ENCODE measurements around the gene PBRM1.

Gene PBRM1

DNA sequence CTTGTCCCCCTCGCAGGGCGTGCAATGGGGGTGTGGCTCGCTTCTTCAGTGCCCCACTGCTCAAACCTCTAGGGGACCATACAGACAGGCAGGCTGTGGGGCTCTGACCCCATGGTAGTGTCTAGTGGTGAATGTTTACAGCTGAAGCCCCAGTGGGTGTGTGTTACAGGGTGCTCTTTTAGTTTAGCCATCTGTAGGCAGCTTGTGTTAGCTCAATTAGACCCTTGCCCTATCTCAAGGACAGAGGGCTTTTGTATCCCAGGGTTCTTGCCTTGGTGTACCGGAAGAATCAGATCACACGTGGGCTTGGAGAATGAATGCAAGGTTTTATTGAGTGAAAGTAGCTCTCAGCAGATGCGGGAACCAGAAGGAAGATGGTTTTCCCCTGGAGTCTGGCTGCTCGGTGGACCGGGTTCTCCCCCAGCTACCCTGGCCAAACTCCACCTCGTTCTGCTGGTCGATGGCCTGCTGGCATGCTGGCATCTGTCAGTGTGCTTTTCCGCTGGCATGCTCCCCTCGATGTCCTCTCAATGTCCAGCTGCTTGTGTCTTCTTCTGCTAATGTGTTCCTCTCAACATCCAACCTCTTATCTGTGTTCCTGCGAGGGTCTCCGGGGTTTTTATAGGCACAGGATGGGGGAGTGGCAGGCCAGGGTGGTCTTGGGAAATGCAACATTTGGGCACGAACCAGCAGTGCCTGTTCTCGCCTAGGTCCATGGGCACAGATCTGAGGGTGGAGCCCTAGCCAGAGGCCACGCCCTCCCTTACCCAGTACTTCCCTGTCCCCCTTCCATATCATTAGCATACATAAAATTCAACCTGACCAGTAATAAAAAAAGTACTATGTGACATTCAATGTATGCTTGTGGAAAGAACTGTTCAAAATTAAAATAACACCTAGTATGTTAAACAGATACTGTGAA is 26.8 kb upstream of the PBRM1 start:
- Mint-ChIP-seq H3K4me3 (no peak overlapping the region), H3K4me1 (peaks cover 8% of the 10 kb centered on the region), H3K27me3 (no peaks in the 10 kb centered on the region), H3K27ac (peak overlapping the region in 1 of 2 donors; percentile 15), H3K9me3 (no peaks in the 10 kb centered on the region)
- DNase-seq (no peak), ATAC-seq (no peak)

DNA sequence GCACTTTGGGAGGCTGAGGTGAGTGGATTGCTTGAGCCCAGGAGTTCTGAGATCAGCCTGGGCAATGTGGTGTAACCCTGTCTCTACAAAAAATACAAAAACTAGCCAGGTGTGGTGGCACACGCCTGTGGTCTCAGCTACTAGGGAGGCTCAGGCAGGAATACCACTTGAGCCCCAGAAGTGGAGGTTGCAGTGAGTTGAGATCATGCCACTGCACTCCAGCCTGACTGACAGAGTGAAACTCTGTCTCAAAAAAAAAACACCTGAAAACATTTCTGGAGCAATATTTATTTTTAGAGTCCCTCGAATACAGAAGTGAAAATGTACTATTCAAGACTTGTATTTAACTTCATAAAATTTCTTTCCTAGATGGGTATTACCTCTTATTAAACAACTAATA is 24.8 kb upstream of the PBRM1 start:
- no peak for ATAC-seq
- Mint-ChIP-seq H3K4me3 (no peak overlapping the region), H3K9me3 (no peaks in the 10 kb centered on the region), H3K27me3 (no peaks in the 10 kb centered on the region), H3K27ac (no peak overlapping the region), H3K4me1 (peaks cover 14% of the 10 kb centered on the region)
- DNase-seq: no peak

DNA sequence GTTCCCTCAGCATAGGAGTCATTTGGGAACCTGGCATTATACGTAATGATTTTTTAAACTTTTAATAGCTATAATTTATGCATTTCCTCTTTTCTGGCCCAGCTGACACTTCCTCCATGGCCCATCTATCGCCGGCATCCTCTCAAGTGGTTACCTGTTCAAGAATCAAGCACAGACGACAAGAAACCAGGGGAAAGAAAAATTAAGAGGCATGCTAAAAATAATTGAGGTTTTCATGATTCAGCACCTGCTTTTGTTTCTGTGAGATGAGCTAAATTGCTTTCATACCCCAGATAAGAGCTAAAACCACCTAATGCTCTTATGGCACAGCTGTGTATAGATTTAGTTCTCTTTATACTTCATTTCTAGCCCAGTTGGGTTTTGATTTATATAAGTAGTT is 21.9 kb upstream of the PBRM1 start:
- DNase-seq (no peak), ATAC-seq (no peak)
- no peaks in the 10 kb centered on the region for H3K9me3 Mint-ChIP-seq
- H3K4me3 Mint-ChIP-seq: peak overlapping the region; percentile 67 to 83
- no peaks in the 10 kb centered on the region for H3K27me3 Mint-ChIP-seq
- peak overlapping the region; percentile 28 to 48 for H3K27ac Mint-ChIP-seq
- peaks cover 32% of the 10 kb centered on the region for H3K4me1 Mint-ChIP-seq

DNA sequence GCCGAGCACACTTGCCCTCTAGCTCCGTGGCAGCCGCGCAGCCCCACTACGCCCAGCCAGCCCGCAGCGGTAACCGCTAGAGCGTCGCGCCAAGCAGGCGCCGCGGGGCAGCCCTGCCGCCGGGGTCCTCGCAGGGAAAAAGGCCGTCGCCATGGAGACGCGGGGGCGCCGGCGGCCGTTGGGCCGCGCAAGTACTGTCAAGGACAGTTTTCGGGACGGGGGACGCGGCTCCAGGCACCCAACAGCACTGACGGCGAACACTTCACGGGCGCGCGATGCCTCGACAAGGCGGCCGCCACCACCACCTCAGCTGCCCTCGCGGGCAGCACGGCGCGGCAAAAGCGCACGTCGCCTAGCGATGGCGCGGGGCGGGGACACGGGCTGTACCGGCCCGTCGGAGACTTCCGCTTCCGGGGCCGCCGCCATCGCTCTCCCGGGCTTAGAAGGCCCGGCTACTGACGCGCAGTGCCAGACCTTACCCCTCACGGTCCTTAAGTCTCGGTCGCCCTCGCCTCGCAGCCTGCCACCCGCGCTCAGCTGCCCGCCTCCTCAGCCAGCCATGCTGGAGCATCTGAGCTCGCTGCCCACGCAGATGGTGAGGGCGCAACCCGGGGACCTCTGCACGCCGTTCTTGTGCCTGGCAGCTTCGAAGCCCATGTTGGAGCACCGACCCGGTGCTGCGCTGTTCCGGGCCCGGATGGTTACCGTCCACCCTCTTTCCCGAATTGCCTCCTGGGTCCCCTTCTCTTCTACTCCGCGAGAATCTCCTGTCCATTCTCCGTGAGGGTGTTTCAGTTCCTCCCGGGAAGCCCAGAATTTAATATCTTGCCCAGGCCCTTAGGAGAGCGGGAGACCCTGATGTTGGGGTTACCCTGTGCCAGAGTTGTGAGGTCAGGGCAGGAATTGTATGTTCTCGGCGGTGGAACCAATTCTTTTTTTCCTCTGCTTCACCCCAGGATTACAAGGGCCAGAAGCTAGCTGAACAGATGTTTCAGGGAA is 20.3 kb upstream of the PBRM1 start, which contains the start of the genes GLT8D1 and SPCS1:
TSS of gene GLT8D1 (minus strand) at position 104 of the 999 bp plus-strand sequence. CDS start 5,331 bp downstream, outside the sequence.
TSS of gene SPCS1 (plus strand) at position 419 of the 999 bp plus-strand sequence. CDS start at position 560, 141 bp downstream.
- DNase-seq: peak; percentile 87 to 89
- peak within 1 kb of the TSS; percentile 94 to 97 for H3K27ac Mint-ChIP-seq
- peak; percentile 96 for ATAC-seq
- H3K9me3 Mint-ChIP-seq: no peaks in the 10 kb centered on the region
- H3K4me3 Mint-ChIP-seq: peak within 1 kb of the TSS; percentile 97 to 98
- no peaks in the 10 kb centered on the region for H3K27me3 Mint-ChIP-seq
- peaks cover 32% of the 10 kb centered on the region for H3K4me1 Mint-ChIP-seq

DNA sequence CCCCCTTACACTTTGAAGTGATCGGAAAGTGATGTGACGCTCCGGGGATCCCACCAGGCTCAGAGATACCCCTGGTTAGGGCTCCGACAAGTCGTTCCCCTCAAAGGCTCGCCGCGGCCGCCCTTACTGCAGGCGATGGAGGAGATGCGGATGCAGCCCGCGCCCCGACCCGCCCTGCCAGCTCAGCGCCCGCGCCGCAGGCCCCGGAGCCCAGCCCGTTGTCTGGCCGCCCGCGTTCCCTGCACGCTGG is 19.6 kb upstream of the PBRM1 start:
- H3K4me1 Mint-ChIP-seq: peaks cover 32% of the 10 kb centered on the region
- peak; percentile 73 for ATAC-seq

DNA sequence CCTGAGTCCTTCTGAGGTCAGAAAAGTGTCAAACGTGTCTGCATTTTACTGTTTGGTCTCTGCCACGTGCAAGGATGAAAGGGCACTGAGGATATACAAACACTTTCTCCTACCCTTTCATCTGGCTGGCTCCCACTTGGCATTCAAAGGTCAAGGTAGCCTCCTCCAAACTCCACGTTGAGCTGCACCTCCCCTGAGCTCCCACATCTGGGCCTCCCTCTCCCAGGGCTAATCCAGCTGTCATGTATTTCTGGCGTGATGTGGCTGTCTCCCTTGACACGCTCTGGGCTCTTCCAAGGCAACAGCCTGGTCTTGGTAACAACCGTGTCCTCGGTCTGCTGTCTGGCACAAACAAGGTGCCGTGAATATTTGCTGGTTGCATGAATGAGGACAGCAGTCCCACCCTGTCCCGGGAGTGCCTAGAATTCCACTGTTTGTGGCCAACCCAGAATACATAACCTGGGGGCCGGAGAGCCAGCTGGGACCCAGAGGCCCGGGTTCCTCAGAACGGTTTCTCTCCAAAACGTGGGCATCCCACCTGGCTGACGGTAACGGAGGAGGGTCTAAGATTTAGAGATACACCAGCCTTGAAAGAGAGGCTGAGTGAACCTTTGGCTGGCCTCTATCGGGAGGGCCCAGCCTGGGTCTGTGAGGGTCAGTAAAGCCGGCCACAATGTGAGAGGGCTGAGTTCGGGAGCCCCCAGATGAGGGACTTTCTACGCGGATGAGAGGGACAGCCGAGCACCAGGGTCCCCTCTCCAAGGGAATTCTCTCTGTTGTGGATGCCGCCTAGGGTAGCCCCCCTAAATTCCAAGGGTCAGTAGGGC is 19.1 kb upstream of the PBRM1 start:
- Mint-ChIP-seq H3K27me3 (no peaks in the 10 kb centered on the region), H3K27ac (peak overlapping the region; percentile 90 to 97), H3K4me1 (peaks cover 32% of the 10 kb centered on the region), H3K4me3 (peak overlapping the region; percentile 97 to 98), H3K9me3 (no peaks in the 10 kb centered on the region)
- DNase-seq (peak in 1 of 2 donors; percentile 26), ATAC-seq (peak; percentile 2)

More for the DNA sequence above, 19.6 kb upstream of the PBRM1 start:
- no peak for DNase-seq
- peak overlapping the region; percentile 97 to 98 for H3K4me3 Mint-ChIP-seq
- H3K9me3 Mint-ChIP-seq: no peaks in the 10 kb centered on the region
- peak overlapping the region; percentile 90 to 97 for H3K27ac Mint-ChIP-seq
- H3K27me3 Mint-ChIP-seq: no peaks in the 10 kb centered on the region

DNA sequence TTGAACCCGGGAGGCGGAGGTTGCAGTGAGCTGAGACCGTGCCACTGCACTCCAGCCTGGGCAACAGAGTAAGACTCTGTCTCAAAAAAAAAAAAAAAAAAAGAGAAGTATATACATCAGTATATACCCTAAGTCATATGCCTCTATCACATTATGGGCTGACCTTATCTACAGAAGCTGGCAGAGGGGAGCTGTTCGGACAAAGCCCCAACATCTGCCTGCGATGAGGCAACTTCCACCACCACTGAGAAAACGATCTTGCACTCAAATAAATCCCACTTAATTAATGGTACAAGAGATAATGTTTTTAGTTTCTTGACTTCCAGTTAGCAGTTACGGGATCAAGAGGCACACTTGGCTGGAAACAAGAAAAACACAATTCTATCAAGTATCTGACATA is 17.6 kb upstream of the PBRM1 start:
- Mint-ChIP-seq H3K4me3 (peak overlapping the region; percentile 8 to 18), H3K27me3 (no peaks in the 10 kb centered on the region), H3K9me3 (no peaks in the 10 kb centered on the region), H3K27ac (peak overlapping the region in 1 of 2 donors; percentile 34), H3K4me1 (peaks cover 26% of the 10 kb centered on the region)
- ATAC-seq: no peak
- no peak for DNase-seq

DNA sequence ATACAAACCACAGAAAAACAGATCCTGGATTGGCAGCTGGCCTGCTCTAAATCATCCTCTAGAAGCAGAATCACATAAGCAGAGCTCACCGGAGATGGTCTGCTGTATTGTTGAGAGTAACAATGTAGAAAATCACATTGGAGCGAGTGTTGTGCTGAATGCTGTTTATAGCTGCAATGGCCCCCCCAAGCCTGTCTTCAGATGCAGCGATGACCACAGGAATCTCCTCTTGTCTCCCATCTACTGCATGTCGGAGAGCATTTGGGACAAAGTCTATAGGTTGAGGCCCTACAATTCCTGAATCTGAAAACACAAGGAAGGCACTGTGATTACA is 11.9 kb upstream of the PBRM1 start:
- H3K27ac Mint-ChIP-seq: peak overlapping the region in 1 of 2 donors; percentile 57
- H3K27me3 Mint-ChIP-seq: no peaks in the 10 kb centered on the region
- H3K4me3 Mint-ChIP-seq: no peak overlapping the region
- DNase-seq (no peak), ATAC-seq (no peak)
- no peaks in the 10 kb centered on the region for H3K9me3 Mint-ChIP-seq
- peaks cover 21% of the 10 kb centered on the region for H3K4me1 Mint-ChIP-seq

DNA sequence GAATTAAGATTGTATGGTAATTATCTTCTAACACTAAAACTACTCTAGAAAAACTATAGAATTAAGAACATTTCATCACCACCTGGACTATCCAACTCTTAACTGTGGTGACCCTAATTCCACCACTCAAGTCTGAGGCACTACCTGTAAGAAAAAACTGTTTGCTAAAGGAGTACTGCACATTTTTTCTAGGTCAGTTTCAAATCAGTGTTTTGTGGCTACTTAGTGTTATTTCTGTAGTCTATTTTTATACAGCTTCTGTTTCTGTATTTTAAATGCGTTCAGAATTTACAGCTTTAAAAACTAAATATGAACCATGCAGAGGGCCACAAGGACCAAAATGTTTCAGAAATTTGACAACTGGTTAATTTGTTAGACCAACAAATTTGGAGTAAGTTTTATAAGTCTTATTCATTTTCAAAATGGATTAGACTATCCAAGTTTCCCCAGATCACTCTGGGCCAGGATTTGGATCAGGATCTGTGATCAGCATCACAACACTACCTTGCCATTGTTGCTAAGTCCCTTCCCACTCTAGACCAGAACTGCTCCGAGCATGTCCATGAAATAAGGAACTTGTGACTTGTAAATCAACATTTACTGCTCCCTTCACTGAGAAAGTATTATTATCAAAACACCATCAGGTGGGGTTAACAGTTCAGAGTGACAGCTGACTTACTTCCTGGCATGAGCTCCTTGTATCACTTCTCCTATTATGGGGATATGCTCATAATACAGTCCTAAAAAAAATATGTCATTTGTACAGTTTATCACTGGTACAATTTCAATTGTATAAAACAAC is 11.3 kb upstream of the PBRM1 start:
- H3K4me3 Mint-ChIP-seq: no peak overlapping the region
- peaks cover 27% of the 10 kb centered on the region for H3K4me1 Mint-ChIP-seq
- H3K27ac Mint-ChIP-seq: peak overlapping the region in 1 of 2 donors; percentile 25
- H3K9me3 Mint-ChIP-seq: no peaks in the 10 kb centered on the region
- no peaks in the 10 kb centered on the region for H3K27me3 Mint-ChIP-seq
- DNase-seq (no peak), ATAC-seq (no peak)

DNA sequence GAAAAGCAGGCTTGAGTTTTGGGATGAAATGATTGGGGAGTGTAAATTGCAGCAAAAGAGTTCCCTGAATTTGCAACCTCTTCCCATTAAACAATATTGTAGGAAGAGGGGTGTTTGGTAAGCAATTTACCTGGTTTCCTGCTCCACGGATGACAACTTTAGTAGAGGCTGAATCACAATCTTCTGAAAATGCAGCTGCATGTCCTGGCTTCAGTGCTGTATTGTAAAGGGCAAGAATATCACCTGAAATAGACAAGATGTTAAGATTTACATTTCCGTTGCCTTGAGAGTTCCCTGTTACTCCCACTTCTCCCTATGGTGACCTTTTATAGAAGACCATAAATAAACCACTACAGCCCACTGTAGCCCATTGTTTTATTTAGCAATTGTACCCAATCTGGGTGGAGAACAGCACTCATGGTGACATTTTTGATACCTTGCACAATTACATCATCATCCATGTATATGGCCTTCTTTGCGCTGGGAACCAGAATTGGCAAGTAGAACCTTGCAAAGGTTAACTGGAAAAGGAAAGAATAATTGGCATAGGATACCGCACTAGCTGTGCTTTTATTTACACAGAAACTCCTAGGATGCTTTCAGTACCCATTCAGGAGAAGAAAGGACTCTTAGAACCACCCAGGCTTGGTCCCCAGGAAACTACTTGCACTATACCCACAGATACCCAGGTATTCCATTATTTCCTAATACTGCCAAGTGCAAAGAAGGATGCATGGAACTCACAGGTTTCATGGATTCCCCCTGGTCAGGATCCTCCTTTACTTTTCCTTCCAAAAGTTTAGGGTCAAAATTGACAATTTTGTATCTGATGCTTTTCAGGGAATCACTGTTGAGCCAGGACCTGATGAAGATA is 10.3 kb upstream of the PBRM1 start:
- Mint-ChIP-seq H3K4me3 (no peak overlapping the region), H3K9me3 (no peaks in the 10 kb centered on the region), H3K27me3 (no peaks in the 10 kb centered on the region), H3K4me1 (peaks cover 31% of the 10 kb centered on the region), H3K27ac (peak overlapping the region in 1 of 2 donors; percentile 52)
- no peak for DNase-seq
- ATAC-seq: no peak

DNA sequence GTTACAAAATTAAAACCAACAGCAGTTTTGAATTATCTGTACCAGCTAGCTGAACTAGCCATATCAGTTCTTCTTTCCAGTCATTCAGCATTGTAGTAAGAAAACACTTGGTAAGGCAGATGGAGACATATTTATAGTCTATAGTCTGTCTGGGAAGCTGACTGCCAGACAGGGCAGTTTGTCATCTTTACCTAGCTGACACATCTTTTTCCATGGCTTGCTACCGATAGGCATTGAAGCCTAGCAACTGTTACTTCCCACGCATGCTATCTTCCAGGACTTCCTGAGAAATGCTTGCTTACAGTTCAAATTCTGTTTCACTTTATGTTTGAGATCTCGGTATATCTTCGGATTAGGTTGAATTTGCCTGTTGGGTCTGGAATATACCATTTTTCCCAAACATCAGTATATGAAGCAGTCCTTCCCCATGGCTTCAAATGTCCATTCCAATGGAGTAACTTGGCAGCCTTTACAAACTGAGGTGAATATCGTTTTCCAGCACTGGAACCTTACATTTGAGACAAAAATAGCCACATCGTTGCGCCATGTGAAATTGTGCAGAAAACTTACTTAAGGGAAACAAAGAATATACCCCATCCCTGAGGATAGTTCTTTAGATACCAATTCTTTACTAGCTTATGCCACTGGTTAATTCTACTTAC is 8.9 kb upstream of the PBRM1 start:
- Mint-ChIP-seq H3K4me1 (peaks cover 42% of the 10 kb centered on the region), H3K27me3 (no peaks in the 10 kb centered on the region), H3K4me3 (no peak overlapping the region), H3K9me3 (no peaks in the 10 kb centered on the region), H3K27ac (no peak overlapping the region)
- DNase-seq (no peak), ATAC-seq (no peak)

DNA sequence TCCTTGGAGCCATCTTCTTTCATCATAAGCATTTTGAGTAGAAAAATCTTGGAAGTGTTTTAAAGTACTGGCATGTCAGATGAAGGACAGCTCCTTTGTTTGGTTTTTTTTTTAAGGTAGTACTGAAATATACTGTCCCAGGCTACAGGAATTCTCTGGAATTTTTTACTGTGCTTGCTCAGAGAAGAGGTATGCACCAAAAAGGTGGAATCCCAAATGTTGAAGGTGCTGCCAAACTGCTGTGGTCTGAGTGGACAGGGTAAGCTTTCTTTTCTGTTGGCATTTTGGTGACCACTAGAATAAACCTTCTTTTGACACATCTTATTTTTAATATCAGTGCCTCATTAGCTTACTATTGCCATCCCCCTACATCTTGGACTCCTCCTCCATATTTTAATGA is 7.4 kb upstream of the PBRM1 start:
- Mint-ChIP-seq H3K27ac (peak overlapping the region in 1 of 2 donors; percentile 72), H3K9me3 (no peaks in the 10 kb centered on the region), H3K4me1 (peaks cover 58% of the 10 kb centered on the region), H3K4me3 (no peak overlapping the region), H3K27me3 (no peaks in the 10 kb centered on the region)
- DNase-seq (no peak), ATAC-seq (no peak)

DNA sequence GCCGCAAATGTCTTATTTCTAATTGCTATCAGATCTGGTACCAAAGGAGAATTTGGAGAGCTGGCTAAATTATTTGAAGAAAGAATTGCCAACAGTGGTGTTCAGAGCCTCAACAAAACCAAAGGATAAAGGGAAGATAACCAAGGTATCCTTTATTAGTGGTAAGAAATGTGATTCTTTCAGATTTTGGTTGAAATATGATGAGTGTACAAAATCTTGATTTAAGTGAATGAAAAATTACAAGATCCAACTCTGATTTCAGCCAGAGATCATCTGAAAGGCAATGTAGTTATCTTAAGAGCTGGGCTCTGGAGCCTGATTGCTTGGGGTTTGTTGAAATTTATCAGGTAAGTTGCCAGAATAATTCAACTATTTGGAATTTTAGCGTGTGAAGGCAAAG is 4.8 kb upstream of the PBRM1 start:
- Mint-ChIP-seq H3K27ac (peak overlapping the region; percentile 37 to 78), H3K4me1 (peaks cover 66% of the 10 kb centered on the region), H3K4me3 (peak overlapping the region in 1 of 2 donors; percentile 54), H3K27me3 (no peaks in the 10 kb centered on the region), H3K9me3 (no peaks in the 10 kb centered on the region)
- no peak for DNase-seq
- ATAC-seq: no peak
